HG03097 (cell line): Measurements from ENCODE around the gene CNNM3.
"Not testable (repeated sequence)": the region's sequence is repeated elsewhere in the genome, so short reads cannot be mapped to it uniquely, and the experiment has no call there.

Source experiments
- ATAC-seq: cut with Tn5 transposase; IDR thresholded peaks from one replicate; pipeline ENCODE4 v1.9.1; 2021; ENCODE audit not compliant: unreplicated experiment, low FRiP score

CNNM3 gene

DNA sequence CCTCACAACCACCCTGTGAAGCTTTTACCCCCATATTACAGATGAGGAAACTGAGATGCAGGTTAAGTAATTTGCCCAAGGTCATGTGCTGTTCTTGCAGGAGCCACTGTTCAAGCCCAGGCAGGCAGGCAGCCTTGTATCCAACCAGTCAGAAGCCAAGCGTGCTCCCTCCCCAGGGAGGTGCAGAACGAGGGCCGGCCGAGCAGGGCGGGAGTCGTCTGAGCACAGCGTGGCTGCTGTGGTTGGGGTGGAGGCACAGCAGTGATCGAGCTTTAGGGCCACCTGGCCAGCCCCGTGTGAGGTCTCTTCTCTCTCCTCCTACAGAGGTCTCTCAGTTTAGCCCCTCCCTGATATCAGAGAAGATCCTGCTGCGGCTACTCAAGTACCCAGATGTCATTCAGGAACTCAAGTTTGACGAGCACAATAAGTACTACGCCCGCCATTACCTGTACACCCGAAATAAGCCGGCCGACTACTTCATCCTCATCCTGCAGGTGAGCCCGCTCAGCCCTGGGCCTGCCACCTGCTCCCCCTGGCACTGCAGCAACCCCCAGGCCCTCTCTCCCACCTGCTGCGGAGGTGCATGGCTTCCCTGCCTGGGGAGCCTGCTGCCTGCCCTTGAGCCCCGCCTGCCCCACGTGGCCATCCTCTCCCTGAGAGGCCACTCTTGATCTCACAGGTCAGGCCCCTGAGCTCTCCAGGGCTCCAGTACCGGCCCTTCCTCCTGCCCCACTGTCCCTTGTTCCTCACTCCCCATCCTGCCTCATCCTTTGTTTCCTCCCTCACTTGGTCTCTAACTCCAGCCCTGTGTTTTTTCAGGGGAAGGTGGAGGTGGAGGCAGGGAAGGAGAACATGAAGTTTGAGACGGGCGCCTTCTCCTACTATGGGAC is 17.1 kb upstream of the CNNM3 start:
- ATAC-seq, result no peak

DNA sequence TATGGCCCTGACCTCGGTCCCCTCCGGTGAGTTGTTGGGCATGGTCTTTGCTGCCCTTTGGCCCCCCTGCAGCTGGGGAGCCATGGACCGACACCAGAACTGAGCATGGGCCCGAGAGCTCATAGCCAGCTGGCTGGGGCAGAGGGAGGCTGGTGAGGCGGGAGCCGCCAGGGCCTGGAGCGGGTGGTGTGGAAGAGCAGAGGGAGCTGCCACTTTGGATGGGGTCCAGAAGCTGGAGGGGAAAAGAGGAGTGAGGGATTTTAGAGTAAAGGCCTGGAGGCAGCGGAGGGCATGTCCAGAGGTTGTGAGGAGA is 16.5 kb upstream of the CNNM3 start:
- ATAC-seq, result no peak

DNA sequence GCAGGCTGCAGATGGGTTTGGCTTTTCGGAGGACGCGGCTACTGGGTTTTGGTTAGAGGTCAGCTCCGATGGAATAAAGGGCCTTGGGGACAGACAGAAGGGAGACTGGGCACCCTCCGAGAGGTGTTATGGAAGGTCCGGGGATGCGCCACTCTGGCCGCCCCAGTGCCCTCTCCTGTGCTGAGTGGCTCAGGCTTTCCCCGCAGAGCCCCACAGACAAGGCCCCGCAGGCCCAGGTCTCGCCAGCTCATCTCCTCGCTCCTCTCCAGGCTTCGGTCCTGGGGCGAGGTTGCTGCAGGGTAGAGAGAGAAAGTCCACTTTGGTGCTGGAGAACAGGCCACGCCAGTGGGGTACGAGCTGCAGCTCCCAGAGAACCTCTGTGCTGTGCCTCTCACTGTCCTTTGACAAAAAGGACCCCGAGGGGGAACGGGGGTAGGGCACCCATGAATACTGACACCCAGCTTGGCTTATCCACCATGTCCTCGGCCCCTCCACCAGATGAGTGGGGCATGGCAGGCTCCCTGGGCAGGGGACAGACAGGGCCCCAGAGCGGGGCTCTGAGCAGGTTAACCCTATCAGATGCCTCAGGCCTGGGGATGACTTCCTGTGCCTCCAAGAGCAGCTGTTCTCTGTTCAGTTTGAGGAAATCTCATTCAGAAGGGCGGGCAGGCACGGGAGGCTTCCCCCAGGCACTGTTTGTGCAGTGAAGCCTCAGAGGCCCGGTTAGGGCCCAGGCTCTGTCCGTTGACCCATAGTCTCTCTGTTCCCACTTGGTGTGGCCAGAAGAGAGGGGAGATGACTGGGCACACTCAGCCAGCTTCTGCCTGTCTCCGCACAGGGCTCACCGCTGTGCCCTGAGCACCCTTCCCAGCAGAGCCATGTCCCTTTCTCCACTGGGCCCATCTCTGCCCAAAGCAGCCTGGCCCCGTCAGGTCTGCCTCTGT is 15.7 kb upstream of the CNNM3 start:
- ATAC-seq, result peak; percentile 7

DNA sequence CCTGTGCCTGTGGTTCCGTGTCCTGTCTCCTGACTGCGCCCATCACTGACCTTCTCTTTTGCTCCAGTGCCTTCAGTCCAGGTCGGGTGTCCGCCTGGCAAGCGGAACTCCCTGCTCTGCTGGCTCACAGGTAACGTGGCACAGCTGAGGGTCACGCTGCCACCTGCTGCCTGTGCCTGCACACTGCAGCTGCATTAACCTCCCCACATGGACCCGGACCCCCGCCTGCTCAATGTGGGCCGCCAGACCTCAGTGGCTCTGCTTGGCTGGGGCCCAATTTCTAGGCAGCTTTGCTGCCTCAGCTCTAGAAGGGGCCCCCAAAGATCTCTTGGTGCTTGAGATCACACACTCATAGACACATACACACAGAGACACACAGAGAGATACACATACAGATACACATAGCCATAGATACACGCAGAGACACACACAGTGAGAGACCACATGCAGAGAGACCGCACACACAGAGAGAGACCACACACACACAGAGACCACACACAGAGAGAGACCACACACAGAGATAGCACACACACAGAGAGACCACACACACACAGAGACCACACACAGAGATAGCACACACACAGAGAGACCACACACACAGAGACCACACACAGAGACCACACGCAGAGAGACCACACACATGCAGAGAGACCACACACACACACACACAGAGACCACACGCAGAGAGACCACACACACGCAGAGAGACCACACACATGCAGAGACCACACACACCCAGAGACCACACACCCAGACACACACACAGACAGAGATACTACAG is 14.9 kb upstream of the CNNM3 start:
- ATAC-seq, result peak; percentile 63

DNA sequence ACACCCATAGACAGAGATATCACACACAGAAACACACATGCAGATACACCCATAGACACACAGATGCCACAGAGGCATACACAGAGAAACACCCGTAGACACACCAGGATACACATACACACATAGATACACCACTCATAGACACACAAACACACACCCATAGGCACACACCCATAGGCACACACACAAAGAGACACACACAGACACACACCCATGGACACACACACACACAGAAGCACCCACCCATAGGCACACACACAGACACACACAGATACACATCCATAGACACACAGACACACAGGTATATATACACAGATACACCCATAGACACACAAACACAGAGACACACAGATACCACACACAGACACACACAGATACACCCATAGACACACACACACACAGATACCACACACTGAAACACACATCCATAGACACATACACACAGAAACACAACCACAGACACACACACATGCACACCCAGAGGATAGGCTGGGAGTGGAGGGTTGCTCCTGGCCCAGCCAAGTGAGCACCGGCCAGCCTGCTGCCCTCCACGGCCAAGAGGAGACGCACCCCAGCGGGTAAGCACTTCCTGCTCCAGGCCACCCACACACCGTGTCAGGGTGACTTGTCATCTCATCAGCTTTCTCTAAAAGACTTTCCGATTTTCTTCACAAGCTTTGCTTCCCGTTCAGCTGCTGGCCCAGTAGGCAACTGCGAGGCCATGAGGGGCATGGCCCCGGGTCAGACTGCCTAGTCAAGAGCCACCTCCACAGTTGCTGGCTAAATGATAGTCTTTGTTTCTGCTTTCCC is 14.1 kb upstream of the CNNM3 start:
- no peak for ATAC-seq

DNA sequence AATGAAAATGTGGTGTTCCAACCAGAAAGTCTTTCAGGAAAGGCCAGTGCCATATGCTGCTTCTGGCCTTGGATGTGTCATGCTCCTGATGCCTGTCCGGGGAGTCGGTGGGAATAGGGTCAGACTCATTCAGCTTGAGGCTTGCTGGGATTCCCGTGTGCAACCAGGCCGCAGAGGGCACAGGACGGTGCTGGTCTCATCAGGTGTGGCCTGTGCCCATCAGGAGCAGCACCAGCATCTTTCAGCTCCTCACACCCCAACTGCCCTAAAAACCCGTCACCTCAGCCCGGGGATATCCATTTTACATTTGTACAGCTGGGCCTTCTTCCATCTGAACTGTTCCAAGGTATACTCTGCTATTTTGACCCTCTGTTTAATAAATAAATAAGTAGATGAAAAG is 13.3 kb upstream of the CNNM3 start:
- no peak for ATAC-seq

DNA sequence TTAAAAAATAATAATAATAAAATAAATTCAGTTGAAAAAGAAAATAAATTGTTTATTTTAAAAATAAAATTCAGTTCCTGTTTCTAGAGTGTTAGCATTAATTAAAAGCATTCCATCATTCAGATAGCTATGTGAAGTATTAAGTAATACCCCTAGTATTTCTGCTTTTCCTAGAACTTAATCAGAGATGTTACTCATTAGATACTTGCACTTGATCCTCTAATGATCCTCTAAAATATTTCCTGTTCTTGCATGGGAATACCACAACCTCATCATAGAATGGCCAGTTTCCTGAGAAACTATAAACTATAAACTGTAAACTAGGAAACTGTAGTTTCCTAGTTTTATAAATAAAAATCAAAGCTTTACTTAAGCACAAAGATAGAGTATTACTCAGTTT is 11.1 kb upstream of the CNNM3 start:
- no peak for ATAC-seq

DNA sequence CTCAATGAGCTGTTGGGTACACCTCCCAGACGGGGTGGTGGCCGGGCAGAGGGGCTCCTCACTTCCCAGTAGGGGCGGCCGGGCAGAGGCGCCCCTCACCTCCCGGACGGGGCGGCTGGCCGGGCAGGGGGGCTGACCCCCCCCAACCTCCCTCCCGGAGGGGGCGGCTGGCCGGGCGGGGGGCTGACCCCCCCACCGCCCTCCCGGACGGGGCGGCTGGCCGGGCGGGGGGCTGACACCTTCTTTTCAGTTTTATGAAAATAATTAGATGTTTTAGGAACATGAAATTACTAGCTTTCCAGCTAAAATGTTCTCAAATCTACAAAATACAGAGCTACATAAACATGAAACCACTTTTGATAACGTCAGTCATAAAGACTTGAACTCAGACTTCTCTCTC is 10.1 kb upstream of the CNNM3 start:
- ATAC-seq, result not testable (repeated sequence)

DNA sequence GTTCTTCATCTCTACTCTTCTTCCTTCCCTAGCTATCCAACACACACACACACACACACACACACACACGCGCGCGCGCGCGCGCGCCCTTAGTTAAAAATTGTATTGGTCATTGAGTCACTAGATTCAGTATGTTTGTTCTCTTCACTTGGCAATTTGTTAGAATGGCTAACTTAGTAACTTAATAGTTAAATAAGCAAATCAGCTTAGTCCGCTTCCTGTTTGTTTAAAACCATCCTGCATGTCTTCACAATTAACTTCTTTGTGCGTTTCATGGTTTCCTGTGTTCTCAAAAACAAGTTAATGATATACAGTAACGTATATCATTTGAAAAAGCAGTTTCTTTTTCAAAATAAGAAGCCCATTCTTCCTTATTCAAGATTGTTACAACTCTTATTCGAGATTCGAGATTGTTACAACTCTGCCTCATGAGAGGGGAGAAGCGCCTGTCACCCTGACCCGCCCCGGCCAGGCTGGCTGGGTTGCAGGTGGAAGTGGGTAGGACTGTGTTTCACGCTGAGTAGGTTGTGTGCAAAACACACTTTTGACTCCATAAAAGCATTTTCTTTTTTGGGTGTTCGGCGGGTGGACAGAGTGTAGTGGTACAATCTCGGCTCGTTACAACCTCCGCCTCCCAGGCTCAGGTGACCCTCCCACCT is 9.5 kb upstream of the CNNM3 start:
- peak; percentile 53 for ATAC-seq

DNA sequence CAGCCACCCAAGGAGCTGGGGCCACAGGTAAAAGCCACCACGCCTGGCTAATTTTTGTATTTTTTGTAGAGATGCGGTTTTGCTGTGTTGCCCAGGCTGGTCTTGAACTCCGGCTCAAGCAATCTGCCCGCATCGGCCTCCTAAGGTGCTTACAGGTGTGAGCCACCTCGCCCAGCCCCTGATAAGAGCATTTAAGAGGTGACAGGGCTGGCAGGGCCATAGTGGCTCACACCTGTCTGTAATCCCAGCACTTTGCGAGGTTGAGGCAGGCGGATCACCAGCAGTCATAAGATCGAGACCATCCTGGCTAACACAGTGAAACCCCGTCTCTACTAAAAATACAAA is 9.0 kb upstream of the CNNM3 start:
- ATAC-seq, result no peak

DNA sequence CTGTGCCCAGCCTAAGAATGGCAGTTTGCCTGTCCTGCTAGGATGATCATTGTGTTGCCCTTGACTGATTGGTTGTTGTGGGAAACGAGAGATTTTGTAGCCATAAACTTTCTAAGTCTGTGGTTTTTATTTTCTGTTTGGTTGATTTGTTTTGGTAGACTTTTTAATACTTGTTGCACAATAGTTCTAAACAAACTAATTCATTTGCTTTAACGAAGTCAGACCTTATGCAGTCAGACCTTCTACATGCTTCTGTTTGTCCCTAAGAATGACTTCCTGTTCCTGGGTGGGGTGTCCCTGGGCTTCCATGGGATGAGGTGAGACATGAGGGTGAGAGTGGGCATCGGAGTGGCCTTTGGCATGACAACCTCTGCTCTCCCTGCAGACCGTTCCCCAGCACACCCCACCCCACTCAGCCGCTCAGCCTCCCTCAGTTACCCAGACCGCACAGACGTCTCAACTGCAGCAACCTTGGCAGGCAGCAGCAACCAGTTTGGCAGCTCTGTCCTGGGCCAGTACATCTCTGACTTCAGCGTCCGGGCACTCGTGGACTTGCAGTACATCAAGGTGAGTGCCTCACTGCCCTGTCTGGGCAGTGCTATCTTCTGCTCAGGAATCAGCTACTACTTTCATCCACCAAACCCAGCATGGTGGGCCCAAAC is 7.8 kb upstream of the CNNM3 start:
- ATAC-seq, result no peak

DNA sequence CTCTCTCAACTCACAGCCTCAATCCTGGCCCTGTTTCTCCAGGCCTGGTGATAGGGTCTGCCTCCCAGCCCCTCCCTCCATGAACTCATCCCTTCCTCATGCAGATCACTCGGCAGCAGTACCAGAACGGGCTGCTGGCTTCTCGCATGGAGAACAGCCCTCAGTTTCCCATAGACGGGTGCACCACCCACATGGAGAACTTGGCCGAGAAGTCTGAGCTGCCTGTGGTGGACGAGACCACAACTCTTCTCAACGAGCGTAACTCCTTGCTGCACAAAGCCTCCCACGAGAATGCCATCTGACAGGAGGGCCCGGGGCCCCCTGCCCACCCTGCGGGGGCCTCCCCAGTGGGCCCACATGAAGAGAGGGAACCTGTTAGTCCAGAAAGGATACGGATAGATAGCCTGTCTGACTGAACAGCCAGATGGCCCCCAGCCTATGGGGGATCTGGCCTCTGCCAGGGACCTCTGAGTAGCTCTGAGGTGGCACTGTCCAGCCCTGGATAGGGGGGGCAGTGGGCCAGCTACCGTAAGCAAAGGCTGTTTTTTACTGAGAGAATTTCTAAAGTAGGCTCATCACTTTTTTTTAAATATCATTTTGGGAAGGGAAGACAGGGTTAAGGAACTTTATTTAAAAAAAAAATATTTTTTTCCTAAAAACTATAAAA is 6.7 kb upstream of the CNNM3 start:
- ATAC-seq, result no peak

DNA sequence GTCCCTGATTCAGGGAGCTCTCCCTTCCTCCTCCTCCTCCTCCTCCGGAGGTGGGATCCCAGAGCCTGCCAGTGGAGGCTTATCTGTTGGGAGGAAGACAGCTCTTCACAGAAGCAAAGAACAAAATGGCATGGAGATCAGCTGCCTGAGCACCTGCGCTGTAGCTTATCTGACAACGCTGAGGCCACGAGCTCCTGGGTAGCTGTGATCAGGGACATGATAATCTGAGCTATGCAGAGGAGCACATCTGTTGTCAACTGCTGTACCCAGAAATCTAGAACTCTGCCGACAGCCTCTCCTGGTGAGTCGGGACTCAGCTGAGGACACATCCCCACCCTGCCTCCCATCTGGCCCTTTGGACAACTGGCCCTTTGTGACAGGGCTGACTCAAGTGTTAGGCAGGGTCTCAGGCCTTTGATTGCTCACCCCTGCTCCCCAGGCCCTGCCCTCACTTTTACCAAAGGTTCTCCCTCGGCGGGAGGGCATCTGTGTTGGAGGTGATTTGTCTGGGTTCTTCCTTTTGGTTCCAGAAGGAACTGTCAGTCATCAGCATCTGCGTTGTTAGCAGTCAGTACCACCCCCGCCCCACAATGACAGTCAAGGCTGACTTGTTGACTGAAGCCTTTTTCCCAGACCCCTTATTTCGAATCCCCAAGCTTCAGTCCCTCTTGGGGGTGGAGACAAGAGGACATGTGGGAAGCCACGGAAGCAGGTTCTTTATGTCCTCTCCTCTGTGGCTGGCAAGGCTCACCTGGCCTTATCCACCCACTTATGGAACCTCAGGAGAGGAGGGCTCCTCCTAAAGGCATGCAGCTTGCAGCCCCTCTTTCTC is 5.9 kb upstream of the CNNM3 start:
- no peak for ATAC-seq

DNA sequence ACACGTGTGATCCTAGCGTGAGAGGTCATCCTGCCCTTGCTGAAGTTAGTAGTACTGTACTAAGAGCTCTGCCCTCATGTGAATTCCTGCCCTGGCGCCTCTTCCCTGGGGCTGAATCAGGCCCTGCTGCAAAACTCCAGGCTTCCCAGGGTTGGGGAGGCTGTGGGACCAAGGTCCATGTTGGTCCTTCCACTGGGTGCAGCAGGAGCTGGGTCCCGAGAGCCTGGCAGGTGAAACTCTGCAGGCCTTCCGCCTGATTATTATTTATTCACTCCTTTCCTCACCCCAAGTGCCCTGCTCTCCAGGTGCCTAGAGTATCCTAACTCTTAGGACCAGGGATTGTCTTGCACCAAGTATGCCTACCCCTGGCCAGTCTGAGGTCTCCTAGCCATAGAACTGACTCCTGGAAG is 5.3 kb upstream of the CNNM3 start:
- no peak for ATAC-seq

DNA sequence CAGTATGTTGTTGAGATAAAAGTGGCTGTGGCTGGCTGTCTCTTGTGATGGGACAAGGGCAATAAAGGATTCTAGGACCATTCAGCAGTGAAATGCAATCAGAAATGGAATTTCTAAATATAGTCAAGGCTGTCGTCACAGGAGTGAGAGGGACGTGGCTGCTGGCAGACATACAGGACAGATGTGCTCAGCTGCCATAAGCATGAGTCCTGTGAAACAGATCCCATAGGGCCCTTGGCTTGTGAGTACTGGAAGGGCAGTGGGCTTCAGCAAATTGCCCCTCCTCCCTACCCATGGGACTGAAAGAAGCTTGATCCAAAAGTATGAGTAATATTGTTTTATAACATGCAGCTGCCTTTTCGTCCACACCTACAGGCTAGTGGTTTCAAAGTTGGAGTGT is 4.2 kb upstream of the CNNM3 start:
- ATAC-seq, result no peak

DNA sequence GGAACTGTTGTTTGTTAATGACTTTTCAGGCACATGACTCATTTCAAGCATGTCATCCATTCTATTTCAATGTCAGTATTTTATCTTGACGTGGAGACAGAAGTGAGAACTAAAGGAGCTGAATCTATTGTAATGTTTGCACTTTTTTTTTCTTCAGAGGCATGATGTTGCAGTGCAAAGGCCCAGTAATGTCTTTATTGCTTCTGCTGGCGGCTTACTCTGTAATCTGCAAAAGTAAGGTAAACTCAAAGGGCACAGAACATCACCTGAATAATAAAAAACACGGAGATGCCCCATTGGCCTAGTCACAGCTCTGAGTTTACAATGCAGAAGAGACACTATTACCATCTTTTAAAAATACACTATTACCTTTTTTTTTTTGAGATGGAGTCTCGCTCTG is 2.4 kb upstream of the CNNM3 start:
- no peak for ATAC-seq

DNA sequence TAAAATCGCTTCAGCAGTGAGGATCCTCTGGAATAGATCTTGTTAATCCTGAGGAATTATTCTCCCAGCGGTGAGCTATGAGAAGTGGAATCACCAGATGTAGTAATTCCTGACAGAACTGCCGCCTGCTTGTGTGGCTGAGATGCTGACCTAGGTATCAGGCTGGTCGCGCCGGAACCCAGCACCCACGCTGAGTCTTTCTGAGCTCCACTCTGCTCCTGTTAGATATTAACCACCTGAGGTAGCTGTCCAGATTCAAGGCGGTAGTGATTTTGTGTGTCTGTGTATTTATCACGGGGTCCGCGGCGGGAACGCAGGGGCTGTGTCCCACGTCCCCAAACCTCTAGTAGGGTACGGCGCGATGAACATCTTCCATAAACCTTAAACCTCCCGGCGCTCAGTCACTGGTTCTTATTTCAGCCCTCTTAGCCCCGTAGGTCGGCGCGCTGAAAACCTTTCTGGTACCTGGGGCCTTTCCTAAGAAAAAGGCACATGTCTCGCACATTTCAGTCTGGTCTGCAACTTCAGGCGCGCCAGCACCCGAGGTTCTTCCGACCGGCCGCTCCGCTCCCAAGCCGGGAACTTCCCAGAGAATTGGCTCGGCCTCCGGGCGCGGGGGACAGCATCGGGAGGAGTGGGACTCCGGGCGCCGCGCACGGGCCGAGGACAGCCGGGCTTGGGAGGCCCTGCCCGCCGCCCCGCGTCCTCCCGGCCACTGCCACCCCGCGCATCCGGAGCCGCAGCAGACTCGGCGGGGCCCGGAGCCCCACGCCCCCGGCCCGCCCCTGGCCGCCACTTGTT is 542 bp upstream of the CNNM3 start:
- ATAC-seq, result peak; percentile 6
